HepG2 (cell line): ENCODE data around the gene NUDT6. TPM values are rescaled to one million over a fixed set of nuclear protein-coding genes. Genes with fewer than 3 reads are reported as not detected.
A peak's percentile ranks its signal among the peaks of the same experiment; 100 is the strongest.

Experiments used
- ARID5B ChIP-seq: IDR thresholded peaks from 2 replicates; pipeline ENCODE4 v1.4.0; 2020; ENCODE audit warnings: mild to moderate bottlenecking, missing genetic modification reagents
- ATF1 ChIP-seq: IDR thresholded peaks from 2 replicates; pipeline ENCODE4 v1.6.1; 2016; ENCODE audit warnings: mild to moderate bottlenecking, control low read depth
- GABPA ChIP-seq, 2 experiments: IDR thresholded peaks; 2 replicates each; pipeline ENCODE4 v1.6.1; 2011 to 2016; ENCODE audit warnings: low read depth in 2 of 2, low read length in 1 of 2, missing biosample characterization in 1 of 2, missing genetic modification characterization in 1 of 2
- KAT7 ChIP-seq: IDR thresholded peaks from 2 replicates; pipeline ENCODE4 v1.6.1; 2018; ENCODE audit warnings: borderline replicate concordance, missing compliant biosample characterization
- KMT2A ChIP-seq: sonication (generic); formaldehyde crosslinking; IDR thresholded peaks from 2 replicates; pipeline ENCODE4 v1.4.0; 2020; ENCODE audit warnings: missing genetic modification reagents
- MLLT10 ChIP-seq: sonication (generic); formaldehyde crosslinking; IDR thresholded peaks from 2 replicates; pipeline ENCODE4 v1.4.0; 2020; ENCODE audit warnings: missing genetic modification reagents
- NONO ChIP-seq, 2 experiments: fragments of 450-650 bp in 1 of 2; sonication (generic) in 1 of 2; formaldehyde crosslinking in 1 of 2; IDR thresholded peaks in 1 of 2; conservative IDR thresholded peaks in 1 of 2; 2 replicates each; pipeline versions ENCODE4 v1.6.1 to v1.8.0; 2017 to 2022; ENCODE audit warnings: mild to moderate bottlenecking in 1 of 2, missing genetic modification reagents in 1 of 2, moderate library complexity in 1 of 2
- SMAD9 ChIP-seq: sonication (generic); formaldehyde crosslinking; IDR thresholded peaks from 2 replicates; pipeline ENCODE4 v1.5.1; 2020; ENCODE audit warnings: mild to moderate bottlenecking, missing genetic modification reagents
- SNAPC2 ChIP-seq: sonication (generic); formaldehyde crosslinking; IDR thresholded peaks from 2 replicates; pipeline ENCODE4 v1.8.1; 2022; ENCODE audit warnings: mild to moderate bottlenecking, missing genetic modification reagents
- ZBTB43 ChIP-seq: sonication (generic); formaldehyde crosslinking; conservative IDR thresholded peaks from 2 replicates; pipeline ENCODE4 v1.4.0; 2020; ENCODE audit warnings: missing genetic modification reagents
- ZNF333 ChIP-seq: sonication (generic); formaldehyde crosslinking; IDR thresholded peaks from 2 replicates; pipeline ENCODE4 v1.4.0; 2020; ENCODE audit warnings: mild to moderate bottlenecking, missing genetic modification reagents, borderline replicate concordance
- ZNF646 ChIP-seq: sonication (generic); formaldehyde crosslinking; IDR thresholded peaks from 2 replicates; pipeline ENCODE4 v1.9.0; 2021; ENCODE audit warnings: mild to moderate bottlenecking, missing genetic modification reagents
- ZNF652 ChIP-seq: IDR thresholded peaks from 2 replicates; pipeline ENCODE4 v1.6.1; 2016; ENCODE audit warnings: low read depth, borderline replicate concordance
- ZNF740 ChIP-seq: sonication (generic); formaldehyde crosslinking; IDR thresholded peaks from 2 replicates; pipeline ENCODE4 v1.4.0; 2020; ENCODE audit warnings: missing genetic modification reagents
- polyA plus RNA-seq, 8 experiments: library from polyadenylated mRNA; depleted of rRNA in 3 of 8; stranded (reverse) in 7 of 8; unstranded in 1 of 8; fragments of >200 nt; fragmentation: Illumina TruSeq in 4 of 8; extraction: Trizol in 4 of 8; gene quantifications; 2 replicates each; pipeline versions ENCODE4 v1.2.1 to v1.2.3, GENCODE V29; 2011 to 2016; ENCODE audit warnings: low read depth in 4 of 8, missing spikeins in 1 of 8, mixed read lengths in 1 of 8; ENCODE audit not compliant: insufficient read depth in 1 of 8
- total RNA-seq, 5 experiments: library from RNA; depleted of rRNA; stranded (reverse); fragments of >200 nt; fragmentation: Illumina TruSeq; extraction: Trizol; gene quantifications; 2 replicates each; pipeline ENCODE4 v1.2.3, GENCODE V29; 2016; ENCODE audit warnings: low read depth in 1 of 5

NUDT6 gene
- total and polyA plus RNA-seq, 2 of the 13 experiments (the other 11 are each of a cell fraction or from before 2014, with no cell fraction given), result 4.8 to 8.3 TPM

GRCh38 chr4:122921971-122922876, at the start of gene NUDT6 (continued):
- TF ChIP-seq ZNF646 (0 out of 2 replicates have a peak, but pooled peaks have one; percentile 8), KAT7 (CRISPR knock-in tag) (peak; percentile 77; the same call in 1 of the 2 replicates), ATF1 (CRISPR knock-in tag) (no peak), ZNF333 (CRISPR knock-in tag) (no peak; the same call in 1 of the 2 replicates), MLLT10 (CRISPR knock-in tag) (no peak), NONO (IDR thresholded peaks at IDR 0.05) (no peak), NONO (CRISPR knock-in tag; conservative IDR thresholded peaks at IDR 0.05) (peak; percentile 52; the same call in 1 of the 2 replicates), SMAD9 (CRISPR knock-in tag) (0 out of 2 replicates have a peak, but pooled peaks have one; percentile 25), ZNF740 (0 out of 2 replicates have a peak, but pooled peaks have one; percentile 68), ARID5B (CRISPR knock-in tag) (0 out of 2 replicates have a peak, but pooled peaks have one; percentile 44), KMT2A (CRISPR knock-in tag) (no peak), SNAPC2 (CRISPR knock-in tag) (no peak), GABPA (IDR thresholded peaks at IDR 0.05; ENCODE audit: low read depth, low read length) (peak; percentile 25), GABPA (CRISPR knock-in tag; IDR thresholded peaks at IDR 0.05; ENCODE audit: low read depth) (peak; percentile 75), ZNF652 (CRISPR knock-in tag) (no peak), ZBTB43 (CRISPR knock-in tag) (no peak)
